NT2/D1 (cell line): ENCODE data around the gene SFXN4.
A peak's percentile ranks its signal among the peaks of the same experiment; 100 is the strongest.

Experiments used
- DNase-seq: peaks from one replicate; pipeline ENCODE4 v3.0.0-alpha.2; 2011; ENCODE audit warnings: low read depth, low spot score
- H3K27me3 ChIP-seq: 2 replicates; pipeline ENCODE4 v1.6.0; 2011; ENCODE audit warnings: mild to moderate bottlenecking; ENCODE audit not compliant: insufficient read length, insufficient read depth
- H3K36me3 ChIP-seq: 2 replicates; pipeline ENCODE4 v1.6.1; 2011; ENCODE audit warnings: mild to moderate bottlenecking, low read length, mixed read lengths; ENCODE audit not compliant: insufficient read depth, insufficient read length
- H3K4me1 ChIP-seq: 2 replicates; pipeline ENCODE4 v1.5.1; 2011; ENCODE audit not compliant: insufficient read depth, insufficient read length
- H3K4me3 ChIP-seq: 2 replicates; pipeline ENCODE4 v1.5.1; 2011; ENCODE audit warnings: low read depth; ENCODE audit not compliant: insufficient read length
- H3K9ac ChIP-seq: 2 replicates; pipeline ENCODE4 v1.6.0; 2011; ENCODE audit warnings: low read depth; ENCODE audit not compliant: insufficient read length
- H3K9me3 ChIP-seq: 2 replicates; pipeline ENCODE4 v1.5.1; 2011; ENCODE audit warnings: mild to moderate bottlenecking, low read length; ENCODE audit not compliant: insufficient read depth
- SUZ12 ChIP-seq: IDR thresholded peaks from 2 replicates; pipeline ENCODE4 v1.6.1; 2011; ENCODE audit not compliant: insufficient read length, insufficient read depth; ENCODE audit errors: extremely low read depth
- YY1 ChIP-seq: IDR thresholded peaks from 2 replicates; pipeline ENCODE4 v1.6.1; 2011; ENCODE audit not compliant: insufficient read length, insufficient read depth
- ZNF274 ChIP-seq: IDR thresholded peaks from 2 replicates; pipeline ENCODE4 v1.6.1; 2011; ENCODE audit warnings: mild to moderate bottlenecking, low read depth, low read length

SFXN4 gene

GRCh38 chr10:119167041-119167440, 1.5 kb upstream of the SFXN4 start:
- no peak for DNase-seq
- TF ChIP-seq ZNF274, result no peak
- peaks cover 3% of the 10 kb centered on the region for H3K4me1 ChIP-seq

DNA sequence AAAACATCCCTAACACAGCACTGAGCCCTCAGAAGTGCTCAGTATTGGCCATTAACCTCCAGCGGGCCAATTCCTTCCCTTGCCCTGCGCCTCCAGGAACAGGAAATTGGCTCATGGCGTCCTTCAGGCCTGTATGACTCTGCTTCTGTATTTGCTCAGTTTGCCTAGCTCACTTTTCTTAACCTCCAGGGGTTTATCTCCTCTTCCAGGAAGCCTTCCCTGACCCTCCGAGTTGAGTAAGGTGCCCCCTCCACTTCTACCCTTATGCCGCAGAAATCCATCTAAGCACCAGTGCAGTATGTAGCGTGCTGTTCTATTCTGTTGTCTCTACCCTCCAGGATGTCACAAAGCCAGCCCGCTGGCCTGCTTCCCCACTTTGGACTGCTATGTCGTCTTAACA, 1.1 kb upstream of the SFXN4 start:
- Histone ChIP-seq H3K9ac (no peak overlapping the region), H3K9me3 (no peaks in the 10 kb centered on the region), H3K4me3 (no peak overlapping the region), H3K4me1 (peaks cover 3% of the 10 kb centered on the region), H3K27me3 (no peaks in the 10 kb centered on the region), H3K36me3 (peaks cover 55% of the 10 kb centered on the region)
- DNase-seq, result no peak
- TF ChIP-seq ZNF274 (no peak), YY1 (no peak), SUZ12 (no peak)

More at GRCh38 chr10:119167041-119167440, 1.5 kb upstream of the SFXN4 start:
- Histone ChIP-seq H3K9me3 (no peaks in the 10 kb centered on the region), H3K9ac (no peak overlapping the region), H3K36me3 (peaks cover 57% of the 10 kb centered on the region), H3K4me3 (no peak overlapping the region), H3K27me3 (no peaks in the 10 kb centered on the region)

DNA sequence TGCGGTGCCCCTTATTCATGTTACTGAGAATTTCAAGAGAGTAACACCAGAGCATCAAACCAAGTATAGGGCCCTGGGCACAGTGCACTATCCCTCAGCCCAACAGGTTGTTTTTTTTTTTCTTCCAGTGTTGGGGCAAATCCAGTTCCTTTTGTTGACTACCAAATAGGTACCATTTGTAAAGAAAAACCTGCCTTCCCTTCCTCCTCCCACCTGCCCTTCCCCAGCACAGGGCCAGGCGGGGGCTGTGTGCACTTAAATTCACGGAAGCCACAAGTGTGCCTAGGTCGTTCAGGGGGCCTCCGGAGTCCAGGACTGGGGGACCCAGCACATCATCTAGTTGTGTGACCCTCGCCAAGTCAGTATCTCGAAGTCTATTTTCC, 595 bp upstream of the SFXN4 start:
- no peaks in the 10 kb centered on the region for H3K9me3 ChIP-seq
- H3K4me1 ChIP-seq, result peaks cover 3% of the 10 kb centered on the region
- DNase-seq, result no peak
- peak overlapping the region; percentile 72 for H3K4me3 ChIP-seq
- no peaks in the 10 kb centered on the region for H3K27me3 ChIP-seq
- TF ChIP-seq ZNF274 (no peak), SUZ12 (no peak), YY1 (no peak)
- H3K36me3 ChIP-seq, result peaks cover 52% of the 10 kb centered on the region
- H3K9ac ChIP-seq, result peak overlapping the region; percentile 82

GRCh38 chr10:119162452-119163092, 2.9 kb downstream of the SFXN4 start:
- DNase-seq, result no peak
- H3K9me3 ChIP-seq, result no peaks in the 10 kb centered on the region
- no peak overlapping the region for H3K4me3 ChIP-seq
- TF ChIP-seq SUZ12, result no peak
- TF ChIP-seq ZNF274, result no peak
- no peak for TF ChIP-seq YY1
- peaks cover 45% of the 10 kb centered on the region for H3K36me3 ChIP-seq
- H3K27me3 ChIP-seq, result no peaks in the 10 kb centered on the region
- no peak overlapping the region for H3K9ac ChIP-seq
- peaks cover 3% of the 10 kb centered on the region for H3K4me1 ChIP-seq

DNA sequence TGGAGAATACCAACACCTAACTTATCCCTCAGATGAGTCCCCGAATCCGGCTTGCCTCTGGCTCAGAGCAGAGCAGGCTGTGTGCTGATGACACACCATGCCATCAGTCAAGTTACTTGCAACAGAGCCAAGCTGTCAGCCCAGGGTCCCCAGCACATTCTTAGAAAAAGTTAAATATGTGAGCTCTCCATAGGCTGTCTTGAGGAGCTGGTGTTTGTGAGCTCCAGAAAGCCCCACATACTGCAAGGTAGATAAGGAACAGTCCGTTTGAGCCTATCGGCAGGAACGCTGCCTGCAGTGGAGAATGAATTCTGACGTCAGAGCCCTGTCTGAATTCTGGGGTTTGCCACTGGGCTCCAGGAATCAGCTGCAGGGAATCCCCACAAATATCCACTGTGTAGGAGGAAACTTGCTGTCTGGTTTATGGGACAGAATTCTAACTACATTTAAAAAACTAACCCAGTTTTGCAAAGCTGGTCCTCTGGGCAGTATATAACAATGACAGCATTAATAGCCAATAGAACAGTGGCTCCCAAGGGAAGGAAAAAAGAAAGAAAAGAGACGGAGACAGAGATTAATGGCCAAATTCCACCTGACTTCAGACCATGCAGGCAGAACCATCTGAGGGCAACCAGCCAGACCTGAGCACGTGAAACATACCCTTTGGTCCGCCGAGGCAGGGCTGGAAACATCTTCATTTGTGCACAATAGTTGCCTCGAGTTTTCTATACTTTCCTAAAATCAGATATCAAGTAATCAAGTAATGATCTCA, 3.6 kb downstream of the SFXN4 start:
- Histone ChIP-seq H3K27me3 (no peaks in the 10 kb centered on the region), H3K36me3 (peaks cover 38% of the 10 kb centered on the region), H3K9me3 (no peaks in the 10 kb centered on the region), H3K4me3 (no peak overlapping the region), H3K4me1 (peaks cover 2% of the 10 kb centered on the region), H3K9ac (no peak overlapping the region)
- TF ChIP-seq SUZ12, result no peak
- no peak for TF ChIP-seq YY1
- TF ChIP-seq ZNF274, result no peak
- no peak for DNase-seq

GRCh38 chr10:119159332-119159731, 6.2 kb downstream of the SFXN4 start:
- Histone ChIP-seq H3K36me3 (peaks cover 60% of the 10 kb centered on the region), H3K9me3 (no peaks in the 10 kb centered on the region), H3K4me1 (no peaks in the 10 kb centered on the region), H3K4me3 (no peak overlapping the region), H3K9ac (no peak overlapping the region), H3K27me3 (no peaks in the 10 kb centered on the region)
- TF ChIP-seq YY1, result no peak
- no peak for TF ChIP-seq ZNF274
- no peak for TF ChIP-seq SUZ12
- no peak for DNase-seq

DNA sequence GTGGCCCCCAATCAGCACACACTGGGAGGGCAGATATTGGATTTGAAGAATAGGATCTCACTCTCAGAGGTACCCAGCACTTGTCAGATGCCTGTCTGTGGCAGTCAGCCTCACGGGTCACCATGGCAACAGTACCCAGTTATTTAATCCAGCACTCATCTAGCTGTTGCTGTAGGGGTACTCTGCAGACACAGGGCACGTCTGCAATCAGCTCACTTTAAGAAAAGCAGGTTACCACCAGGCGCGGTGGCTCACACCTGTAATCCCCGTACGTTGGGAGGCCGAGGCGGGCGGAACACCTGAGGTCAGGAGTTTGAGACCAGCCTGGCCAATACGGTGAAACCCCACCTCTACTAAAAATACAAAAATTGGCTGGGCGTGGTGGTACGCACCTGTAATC, 11.9 kb downstream of the SFXN4 start:
- no peaks in the 10 kb centered on the region for H3K27me3 ChIP-seq
- no peak for DNase-seq
- TF ChIP-seq YY1 (no peak), ZNF274 (no peak), SUZ12 (no peak)
- no peak overlapping the region for H3K9ac ChIP-seq
- H3K9me3 ChIP-seq, result no peaks in the 10 kb centered on the region
- H3K36me3 ChIP-seq, result peaks cover 53% of the 10 kb centered on the region
- H3K4me1 ChIP-seq, result no peaks in the 10 kb centered on the region
- no peak overlapping the region for H3K4me3 ChIP-seq
